Measurements from ENCODE around the gene LKAAEAR1.

- TF ChIP-seq POLR2A (IDR thresholded peaks at IDR 0.05; ENCODE audit: low read depth, low read length) (no peak), POLR2AphosphoS5 (IDR thresholded peaks at IDR 0.05; ENCODE audit: low read depth, low read length) (no peak), TAF1 (IDR thresholded peaks at IDR 0.05; ENCODE audit: low read depth, low read length) (no peak), SPI1 (IDR thresholded peaks at IDR 0.05; ENCODE audit: low read depth, low read length) (no peak), POU2F2 (IDR thresholded peaks at IDR 0.05; ENCODE audit: low read depth, low read length) (no peak)
Measured at GRCh38 chr20:64077541-64077875, 6.7 kb downstream of the LKAAEAR1 start.
